ENCODE data around the gene TRPC3. TPM values are rescaled to one million over a fixed set of nuclear protein-coding genes. Genes with fewer than 3 reads are reported as not detected.

TRPC3 gene
- total and polyA plus RNA-seq, 4 donors, result 0.06 to 0.33 (median 0.09) TPM

DNA sequence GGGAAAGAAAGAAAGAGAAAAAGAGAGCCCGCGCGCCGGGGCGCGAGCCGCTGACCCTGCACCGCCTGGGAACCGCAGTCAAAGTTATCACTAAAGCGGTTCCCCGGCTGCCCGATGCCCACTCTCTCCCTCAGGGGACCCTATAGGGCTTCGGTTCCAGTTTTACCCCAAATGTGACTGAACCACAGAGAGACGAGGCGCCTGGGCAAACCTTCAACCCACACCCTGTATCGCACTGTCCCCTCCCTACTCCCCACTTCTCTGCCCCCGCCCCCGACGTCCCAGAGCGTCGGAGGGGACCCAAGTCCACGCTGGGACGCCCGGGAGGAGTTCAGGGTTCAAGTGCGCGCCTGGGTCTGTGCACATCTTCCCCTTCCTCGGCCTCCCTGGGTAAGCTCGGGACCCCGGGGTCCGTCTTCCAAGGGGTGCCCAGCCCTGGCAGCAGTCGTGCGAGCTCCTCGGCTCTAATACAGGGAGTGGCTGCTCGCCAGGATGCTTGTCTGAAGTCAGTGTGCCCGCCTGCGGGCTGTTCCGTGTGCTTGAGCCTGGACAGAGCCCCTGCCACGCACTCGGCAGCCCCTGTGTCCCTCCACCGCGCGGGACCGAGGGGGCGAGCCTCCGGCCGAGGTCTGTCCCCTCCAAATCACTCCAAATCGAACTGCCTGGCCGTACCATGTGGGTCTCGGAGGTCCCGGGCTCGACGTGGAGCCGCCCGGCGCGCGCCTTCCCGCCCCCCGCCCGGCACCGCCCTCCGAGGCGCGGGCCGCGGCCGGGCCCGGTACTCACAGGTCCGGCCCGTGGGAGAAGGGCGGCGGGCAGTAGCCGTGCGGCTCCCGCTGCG is 960 bp downstream of the TRPC3 start:
- peaks cover 8 to 18% (median 14%) of the 10 kb centered on the region in 4 donors for H3K4me1 ChIP-seq (ENCODE audit: control insufficient read depth in 4 of 4, insufficient read depth in 4 of 4, low read length in 3 of 4)
- WGBS, result 2% methylated on average over 76 of the region's 76 CpGs
- peak overlapping the region in 1 of 2 donors; percentile 14 for H3K9ac ChIP-seq (ENCODE audit: low read depth in 1 of 2, low read length in 2 of 2)
- TF ChIP-seq TAF1 (conservative IDR thresholded peaks at IDR 0.05) (no peak), FOXA2 (IDR thresholded peaks at IDR 0.05) (no peak), YY1 (IDR thresholded peaks at IDR 0.05) (no peak), RXRA (IDR thresholded peaks at IDR 0.05) (no peak), NR2F2 (IDR thresholded peaks at IDR 0.05) (no peak), EGR1 (IDR thresholded peaks at IDR 0.05; ENCODE audit: low read depth in 2 of 2) (no peak), SP1 (IDR thresholded peaks at IDR 0.05) (no peak), HNF4G (IDR thresholded peaks at IDR 0.05) (no peak), FOXA1 (IDR thresholded peaks at IDR 0.05) (no peak), GABPA (IDR thresholded peaks at IDR 0.05 in 1 of 2, conservative IDR thresholded peaks at IDR 0.05 in 1 of 2) (no peak)
- TF ChIP-seq, protein P1, sequence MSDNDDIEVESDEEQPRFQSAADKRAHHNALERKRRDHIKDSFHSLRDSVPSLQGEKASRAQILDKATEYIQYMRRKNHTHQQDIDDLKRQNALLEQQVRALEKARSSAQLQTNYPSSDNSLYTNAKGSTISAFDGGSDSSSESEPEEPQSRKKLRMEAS (IDR thresholded peaks at IDR 0.05), result no peak
- TF ChIP-seq, protein P2, sequence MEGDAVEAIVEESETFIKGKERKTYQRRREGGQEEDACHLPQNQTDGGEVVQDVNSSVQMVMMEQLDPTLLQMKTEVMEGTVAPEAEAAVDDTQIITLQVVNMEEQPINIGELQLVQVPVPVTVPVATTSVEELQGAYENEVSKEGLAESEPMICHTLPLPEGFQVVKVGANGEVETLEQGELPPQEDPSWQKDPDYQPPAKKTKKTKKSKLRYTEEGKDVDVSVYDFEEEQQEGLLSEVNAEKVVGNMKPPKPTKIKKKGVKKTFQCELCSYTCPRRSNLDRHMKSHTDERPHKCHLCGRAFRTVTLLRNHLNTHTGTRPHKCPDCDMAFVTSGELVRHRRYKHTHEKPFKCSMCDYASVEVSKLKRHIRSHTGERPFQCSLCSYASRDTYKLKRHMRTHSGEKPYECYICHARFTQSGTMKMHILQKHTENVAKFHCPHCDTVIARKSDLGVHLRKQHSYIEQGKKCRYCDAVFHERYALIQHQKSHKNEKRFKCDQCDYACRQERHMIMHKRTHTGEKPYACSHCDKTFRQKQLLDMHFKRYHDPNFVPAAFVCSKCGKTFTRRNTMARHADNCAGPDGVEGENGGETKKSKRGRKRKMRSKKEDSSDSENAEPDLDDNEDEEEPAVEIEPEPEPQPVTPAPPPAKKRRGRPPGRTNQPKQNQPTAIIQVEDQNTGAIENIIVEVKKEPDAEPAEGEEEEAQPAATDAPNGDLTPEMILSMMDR (IDR thresholded peaks at IDR 0.05; ENCODE audit: low read depth, low read length, missing input control), result no peak
- TF ChIP-seq, protein P3, sequence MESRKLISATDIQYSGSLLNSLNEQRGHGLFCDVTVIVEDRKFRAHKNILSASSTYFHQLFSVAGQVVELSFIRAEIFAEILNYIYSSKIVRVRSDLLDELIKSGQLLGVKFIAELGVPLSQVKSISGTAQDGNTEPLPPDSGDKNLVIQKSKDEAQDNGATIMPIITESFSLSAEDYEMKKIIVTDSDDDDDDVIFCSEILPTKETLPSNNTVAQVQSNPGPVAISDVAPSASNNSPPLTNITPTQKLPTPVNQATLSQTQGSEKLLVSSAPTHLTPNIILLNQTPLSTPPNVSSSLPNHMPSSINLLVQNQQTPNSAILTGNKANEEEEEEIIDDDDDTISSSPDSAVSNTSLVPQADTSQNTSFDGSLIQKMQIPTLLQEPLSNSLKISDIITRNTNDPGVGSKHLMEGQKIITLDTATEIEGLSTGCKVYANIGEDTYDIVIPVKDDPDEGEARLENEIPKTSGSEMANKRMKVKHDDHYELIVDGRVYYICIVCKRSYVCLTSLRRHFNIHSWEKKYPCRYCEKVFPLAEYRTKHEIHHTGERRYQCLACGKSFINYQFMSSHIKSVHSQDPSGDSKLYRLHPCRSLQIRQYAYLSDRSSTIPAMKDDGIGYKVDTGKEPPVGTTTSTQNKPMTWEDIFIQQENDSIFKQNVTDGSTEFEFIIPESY (IDR thresholded peaks at IDR 0.05), result no peak
- H3K27ac ChIP-seq (ENCODE audit: low read depth in 1 of 2, low read length in 2 of 2), result no peak overlapping the region
- no peaks in the 10 kb centered on the region for H3K36me3 ChIP-seq (ENCODE audit: control insufficient read depth in 4 of 4, insufficient read depth in 3 of 4, low read depth in 1 of 4, low read length in 3 of 4)
- peaks cover 0 to 20% (median 8%) of the 10 kb centered on the region in 4 donors for H3K27me3 ChIP-seq (ENCODE audit: control insufficient read depth in 4 of 4, insufficient read depth in 4 of 4, low read length in 3 of 4)
- H3K4me3 ChIP-seq (ENCODE audit: low read depth in 1 of 3, low read length in 3 of 3), result peak overlapping the region in 2 of 3 donors; percentile 27 to 62
- no peak for DNase-seq (ENCODE audit: low spot score)
- no peaks in the 10 kb centered on the region for H3K9me3 ChIP-seq (ENCODE audit: control insufficient read depth in 4 of 4, low read length in 3 of 4)

DNA sequence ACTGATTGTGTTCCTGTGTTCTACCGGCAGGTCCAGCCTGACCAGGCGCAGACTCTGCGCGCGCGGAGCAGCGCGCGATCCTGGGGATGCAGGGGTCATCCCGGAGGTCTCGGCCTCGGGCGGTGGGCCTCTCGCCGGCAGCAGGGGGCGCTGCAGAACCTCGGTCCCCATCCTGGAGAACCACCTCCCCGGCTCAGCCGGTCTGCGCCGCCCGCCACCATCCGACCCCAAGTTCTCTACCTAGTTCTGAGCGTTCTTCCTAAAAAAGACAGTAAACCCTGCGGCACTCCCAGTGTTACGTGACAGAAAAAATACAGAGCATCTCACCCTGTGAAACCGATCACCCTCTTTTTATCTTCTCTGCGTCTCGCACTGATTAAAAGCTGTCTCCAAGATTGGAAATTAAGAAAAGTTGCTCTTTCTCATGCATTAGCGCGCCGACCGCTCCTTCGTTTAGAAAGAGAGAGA is 1.6 kb downstream of the TRPC3 start:
- Histone ChIP-seq H3K9ac (ENCODE audit: low read depth in 1 of 2, low read length in 2 of 2) (peak overlapping the region in 1 of 2 donors; percentile 14), H3K36me3 (ENCODE audit: control insufficient read depth in 4 of 4, insufficient read depth in 3 of 4, low read depth in 1 of 4, low read length in 3 of 4) (no peaks in the 10 kb centered on the region), H3K9me3 (ENCODE audit: control insufficient read depth in 4 of 4, low read length in 3 of 4) (no peaks in the 10 kb centered on the region), H3K27me3 (ENCODE audit: control insufficient read depth in 4 of 4, insufficient read depth in 4 of 4, low read length in 3 of 4) (peaks cover 0 to 20% (median 9%) of the 10 kb centered on the region in 4 donors), H3K4me1 (ENCODE audit: control insufficient read depth in 4 of 4, insufficient read depth in 4 of 4, low read length in 3 of 4) (peaks cover 8 to 18% (median 14%) of the 10 kb centered on the region in 4 donors), H3K4me3 (ENCODE audit: low read depth in 1 of 3, low read length in 3 of 3) (peak overlapping the region in 2 of 3 donors; percentile 27 to 62), H3K27ac (ENCODE audit: low read depth in 1 of 2, low read length in 2 of 2) (no peak overlapping the region)
- TF ChIP-seq TAF1 (conservative IDR thresholded peaks at IDR 0.05), result no peak
- TF ChIP-seq FOXA2 (IDR thresholded peaks at IDR 0.05), result no peak
- TF ChIP-seq, protein P2 (IDR thresholded peaks at IDR 0.05; ENCODE audit: low read depth, low read length, missing input control), result peak; percentile 37
- peak; percentile 43 for TF ChIP-seq NR2F2 (IDR thresholded peaks at IDR 0.05)
- peak; percentile 33 to 68 for TF ChIP-seq RAD21 (IDR thresholded peaks at IDR 0.05)
- TF ChIP-seq JUND (IDR thresholded peaks at IDR 0.05), result no peak
- TF ChIP-seq HNF4G (IDR thresholded peaks at IDR 0.05), result no peak
- WGBS, result 3% methylated on average over 34 of the region's 34 CpGs
- peak; percentile 83 for DNase-seq (ENCODE audit: low spot score)

Data from liver (tissue), 9 donors.